Effector CD8-positive, alpha-beta T cell (primary cell): ENCODE measurements around the gene BRD8.

Experiments
- DNase-seq: peaks from one replicate; lab custom pipeline; 2025; lab: John Stamatoyannopoulos, UW

BRD8 gene

GRCh38 chr5:138102454-138103318, 75.7 kb downstream of the BRD8 start:
- no peak for DNase-seq

DNA sequence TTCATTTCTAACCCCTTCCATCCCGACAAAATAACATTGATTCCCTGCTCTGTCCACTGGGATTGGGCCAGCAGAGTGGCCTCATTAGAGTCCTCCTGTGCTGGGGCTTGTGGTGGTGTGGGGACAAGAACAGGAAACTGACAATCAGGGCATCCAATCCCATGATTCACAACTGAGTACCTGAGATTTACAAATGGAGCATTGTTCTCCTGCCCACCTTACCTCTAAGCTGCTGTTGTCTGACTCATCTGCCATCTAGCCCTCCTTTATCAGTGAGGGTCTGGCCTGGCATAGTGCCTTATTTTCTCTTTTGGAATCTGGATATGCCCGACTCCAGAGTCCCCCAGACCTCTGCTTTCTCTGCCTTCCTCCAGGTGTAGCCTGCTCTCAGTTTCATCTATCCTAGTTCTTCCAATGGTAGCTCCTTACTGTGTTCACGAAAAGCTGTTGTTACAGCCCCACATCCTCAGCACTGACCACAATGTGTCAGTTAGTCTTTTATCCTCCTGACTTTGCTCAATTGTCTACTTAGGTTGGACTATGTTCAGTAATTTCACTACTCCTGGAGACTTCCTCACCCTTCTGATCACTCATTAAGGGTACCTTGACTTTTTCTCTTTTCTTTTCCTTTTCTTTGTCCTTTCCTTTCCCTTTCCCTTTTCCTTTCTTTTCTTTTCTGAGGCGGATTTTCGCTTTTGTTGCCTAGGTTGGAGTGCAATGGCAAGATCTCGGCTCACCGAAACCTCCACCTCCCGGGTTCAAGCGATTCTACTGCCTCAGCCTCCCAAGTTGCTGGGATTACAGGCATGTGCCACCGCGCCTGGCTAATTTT, 81.2 kb downstream of the BRD8 start:
- DNase-seq = no peak

DNA sequence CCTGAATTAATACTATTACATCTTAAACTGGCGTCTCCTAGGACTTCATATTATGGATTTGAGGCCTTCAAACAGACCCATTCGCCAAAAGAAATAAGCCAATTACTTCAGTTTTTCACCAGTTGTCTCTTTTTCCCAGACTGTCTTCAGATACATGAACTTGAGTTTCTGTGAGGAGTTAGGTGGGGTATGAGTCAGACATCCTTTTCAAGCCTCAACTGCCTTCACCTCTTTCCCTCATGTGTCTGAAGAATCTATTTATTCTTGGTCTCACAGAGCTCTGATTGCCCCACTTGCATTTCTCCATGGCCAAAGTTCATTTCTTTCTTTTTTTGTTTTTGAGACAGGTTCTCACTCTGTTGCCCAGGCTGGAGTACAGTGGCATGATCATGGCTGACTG, 82.1 kb downstream of the BRD8 start:
- DNase-seq = no peak

- DNase-seq = no peak
Measured at GRCh38 chr5:138095100-138095907, 83.1 kb downstream of the BRD8 start.

DNA sequence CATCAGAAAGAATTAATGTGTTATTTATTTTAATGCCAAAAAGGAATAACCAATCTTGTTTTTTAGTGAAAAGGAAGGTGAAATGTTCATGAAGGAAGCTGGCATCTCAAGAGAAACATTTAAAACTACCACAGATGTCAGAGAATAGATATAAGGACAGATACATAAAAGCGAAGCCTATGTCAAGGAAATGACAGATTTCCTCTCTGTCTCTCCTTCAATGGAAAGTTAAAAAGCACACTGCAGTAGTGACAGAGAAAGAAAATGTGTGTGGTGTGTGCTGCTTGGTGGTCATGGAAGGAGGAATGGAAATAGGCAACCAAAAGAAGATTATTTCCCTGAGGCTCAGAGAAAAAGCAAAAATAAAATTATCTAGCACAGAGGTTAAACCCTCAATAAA, 85.4 kb downstream of the BRD8 start:
- DNase-seq = no peak

DNA sequence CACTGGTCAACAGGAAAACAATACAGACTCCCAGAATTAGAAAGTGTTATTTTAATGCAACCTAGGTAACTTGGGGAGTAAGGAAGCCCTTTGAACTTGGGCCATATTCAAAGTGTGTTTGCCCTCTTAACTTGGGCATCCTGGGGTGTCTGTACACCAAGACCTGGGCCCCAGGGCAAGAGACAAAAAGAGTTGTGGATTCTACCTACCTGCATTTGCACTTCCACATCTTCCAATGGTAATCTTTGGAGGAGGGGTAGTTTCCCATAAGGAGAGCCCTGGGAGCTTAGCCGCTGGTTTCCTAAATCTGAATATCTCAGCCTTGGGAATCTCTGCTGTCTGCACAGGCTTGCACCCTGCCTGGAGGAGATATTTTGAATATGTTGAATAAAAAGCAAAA, 86.1 kb downstream of the BRD8 start:
- DNase-seq = no peak

GRCh38 chr5:138091685-138092084, 86.7 kb downstream of the BRD8 start:
- DNase-seq = no peak
